Spleen (tissue), 11 donors: Measurements from ENCODE around the gene ANGPTL2. TPM values are rescaled to one million over a fixed set of nuclear protein-coding genes. Genes with fewer than 3 reads are reported as not detected.

Experiments
- DNase-seq: peaks from one replicate; pipeline ENCODE4 v3.0.0-alpha.2; 2020
- H3K27ac ChIP-seq, 8 donors: fragments of 200-600 bp; sonication (generic) in 7 of 8; 1 replicate in 4 of 8; 2 replicates in 4 of 8; pipeline versions ENCODE4 v1.5.0 to v1.8.0; 2016 to 2021; ENCODE audit warnings: inconsistent platforms in 4 of 8, mild to moderate bottlenecking in 4 of 8, moderate library complexity in 1 of 8
- H3K27me3 ChIP-seq, 7 donors: fragments of 200-600 bp; sonication (generic) in 6 of 7; replicated peaks in 1 of 7; 1 replicate in 4 of 7; 2 replicates in 3 of 7; pipeline versions ENCODE4 v1.5.0 to v1.8.0; 2016 to 2021; ENCODE audit warnings: inconsistent platforms in 3 of 7, mild to moderate bottlenecking in 1 of 7
- H3K36me3 ChIP-seq, 6 donors: fragments of 200-600 bp; sonication (generic) in 5 of 6; 1 replicate in 4 of 6; 2 replicates in 2 of 6; pipeline versions ENCODE4 v1.5.0 to v1.8.0; 2016 to 2021; ENCODE audit warnings: inconsistent platforms in 2 of 6
- H3K4me1 ChIP-seq, 6 donors: fragments of 200-600 bp; sonication (generic) in 5 of 6; 1 replicate in 3 of 6; 2 replicates in 3 of 6; pipeline versions ENCODE4 v1.5.0 to v1.8.0; 2016 to 2021; ENCODE audit warnings: inconsistent platforms in 3 of 6
- H3K4me3 ChIP-seq, 8 donors: fragments of 200-600 bp; sonication (generic) in 7 of 8; 1 replicate in 4 of 8; 2 replicates in 4 of 8; pipeline versions ENCODE4 v1.5.0 to v1.8.0; 2016 to 2021; ENCODE audit warnings: inconsistent platforms in 4 of 8, mild to moderate bottlenecking in 4 of 8, moderate library complexity in 2 of 8
- H3K9me3 ChIP-seq, 8 donors: fragments of 200-600 bp; sonication (generic) in 7 of 8; 1 replicate in 4 of 8; 2 replicates in 4 of 8; pipeline versions ENCODE4 v1.5.0 to v1.8.0; 2016 to 2021; ENCODE audit warnings: inconsistent platforms in 4 of 8
- CTCF ChIP-seq, 11 experiments: fragments of 200-600 bp in 7 of 11; fragments of 450-650 bp in 4 of 11; sonication (generic) in 4 of 11; IDR thresholded peaks in 8 of 11; conservative IDR thresholded peaks in 3 of 11; 1 replicate in 7 of 11; 2 replicates in 4 of 11; pipeline versions ENCODE4 v1.4.0 to v1.8.0; 2016 to 2021; ENCODE audit warnings: antibody characterized with exemption in 11 of 11, inconsistent platforms in 4 of 11, mild to moderate bottlenecking in 1 of 11
- POLR2A ChIP-seq, 3 donors: fragments of 450-650 bp; IDR thresholded peaks; one replicate each; pipeline ENCODE4 v1.5.1; 2017; ENCODE audit warnings: antibody characterized with exemption in 3 of 3, mild to moderate bottlenecking in 1 of 3
- POLR2AphosphoS5 ChIP-seq, 3 donors: sonication (generic); formaldehyde crosslinking; IDR thresholded peaks; one replicate each; pipeline ENCODE4 v1.5.1; 2017; ENCODE audit warnings: antibody characterized with exemption in 3 of 3
- WGBS, 5 donors: extraction: QIAGEN DNeasy Blood & Tissue Kit in 3 of 5; methylation state at CpG; one replicate each; pipeline versions ENCODE4 v1.1.5 to v1.1.7; 2013 to 2018; 5-methylcytosine and 5-hydroxymethylcytosine counted together
- intact Hi-C: fragments of 100-400 bp; cut with DNase I; formaldehyde crosslinking; loops from one replicate; pipeline ENCODE4 v1.15.0; 2023; ENCODE audit warnings: low total_unique reads
- polyA plus RNA-seq, 3 donors: library from polyadenylated mRNA; stranded (reverse); fragments of 200-250 nt; gene quantifications; one replicate each; pipeline ENCODE4 v1.2.1, GENCODE V29; 2013
- total RNA-seq, 7 donors: library from RNA; depleted of rRNA in 3 of 7; stranded (reverse); fragments of >200 nt in 3 of 7; fragmentation: NEBNext Ultra II Directional in 4 of 7; extraction: Animal tissue kit (Norgen Biotek cat#: 25700) in 4 of 7; gene quantifications; one replicate each; pipeline versions ENCODE4 v1.1.0 to v1.2.1, GENCODE V29; 2016 to 2021
- donor health status: healthy with polysubstance abuse.
- donor health status: DM: no; HTN: no; CAD: no; lungs with moderate emphysema.
- donor health status: DM: no; HTN: no; CAD: no.
- donor health status: Bipolar disorder and iron deficiency.
- donor health status: healthy.
- donor health status: DM: no; HTN: no; CAD: no.
- donor health status: DM: yes; HTN: yes; CAD: no.

ANGPTL2 gene
- total and polyA plus RNA-seq, 10 donors: 6.6 to 103 (median 48.1) TPM

- intact Hi-C loops: no loop called here
- H3K4me3 ChIP-seq: no peak overlapping the region
- TF ChIP-seq CTCF (IDR thresholded peaks at IDR 0.05 in 8 of 11, conservative IDR thresholded peaks at IDR 0.05 in 3 of 11) (no peak), POLR2A (IDR thresholded peaks at IDR 0.05) (no peak), POLR2AphosphoS5 (IDR thresholded peaks at IDR 0.05) (no peak)
- H3K4me1 ChIP-seq: peaks cover 11 to 57% (median 34%) of the 10 kb centered on the region in 6 donors
- 89 to 97% (median 95%) methylated on average over 4 to 7 of the region's 7 CpGs for WGBS, 5 donors
- peaks cover 0 to 9% (median 0%) of the 10 kb centered on the region in 6 donors for H3K36me3 ChIP-seq
- no peak for DNase-seq
- H3K9me3 ChIP-seq: no peaks in the 10 kb centered on the region
- H3K27me3 ChIP-seq: peaks cover 0 to 27% (median 10%) of the 10 kb centered on the region in 7 donors
- peak overlapping the region in 5 of 8 donors; percentile 87 to 93 (median 89) for H3K27ac ChIP-seq
Observed at GRCh38 chr9:127124111-127124531, 1.7 kb upstream of the ANGPTL2 start.

GRCh38 chr9:127123064-127123890, 842 bp upstream of the ANGPTL2 start:
- TF ChIP-seq CTCF (IDR thresholded peaks at IDR 0.05 in 8 of 11, conservative IDR thresholded peaks at IDR 0.05 in 3 of 11) (peak in 1 of 11 experiments; percentile 15), POLR2A (IDR thresholded peaks at IDR 0.05) (no peak), POLR2AphosphoS5 (IDR thresholded peaks at IDR 0.05) (no peak)
- intact Hi-C loops: no loop called here
- Histone ChIP-seq H3K4me1 (peaks cover 11 to 64% (median 42%) of the 10 kb centered on the region in 6 donors), H3K36me3 (peaks cover 0 to 14% (median 0%) of the 10 kb centered on the region in 6 donors), H3K27me3 (peaks cover 0 to 27% (median 10%) of the 10 kb centered on the region in 7 donors), H3K9me3 (no peaks in the 10 kb centered on the region), H3K27ac (peak overlapping the region; percentile 67 to 93 (median 88)), H3K4me3 (peak overlapping the region in 5 of 8 donors; percentile 39 to 72 (median 45))
- DNase-seq: no peak
- 36 to 66% (median 44%) methylated on average over 8 to 16 of the region's 16 CpGs for WGBS, 5 donors

- H3K4me3 ChIP-seq: peak overlapping the region; percentile 38 to 72 (median 46)
- TF ChIP-seq POLR2A (IDR thresholded peaks at IDR 0.05) (no peak), POLR2AphosphoS5 (IDR thresholded peaks at IDR 0.05) (no peak), CTCF (IDR thresholded peaks at IDR 0.05 in 8 of 11, conservative IDR thresholded peaks at IDR 0.05 in 3 of 11) (no peak)
- peaks cover 11 to 70% (median 53%) of the 10 kb centered on the region in 6 donors for H3K4me1 ChIP-seq
- peaks cover 0 to 14% (median 0%) of the 10 kb centered on the region in 6 donors for H3K36me3 ChIP-seq
- 45 to 65% (median 47%) methylated on average over 18 to 20 of the region's 20 CpGs for WGBS, 5 donors
- intact Hi-C loops: no loop called here
- H3K27ac ChIP-seq: peak overlapping the region; percentile 70 to 93 (median 88)
- H3K9me3 ChIP-seq: no peaks in the 10 kb centered on the region
- DNase-seq: no peak
- peaks cover 0 to 27% (median 10%) of the 10 kb centered on the region in 7 donors for H3K27me3 ChIP-seq
Observed at GRCh38 chr9:127121628-127122175, 733 bp downstream of the ANGPTL2 start.

- peak overlapping the region in 2 of 8 donors; percentile 64 to 72 for H3K4me3 ChIP-seq
- intact Hi-C loops: no loop called here
- H3K36me3 ChIP-seq: peaks cover 0 to 14% (median 0%) of the 10 kb centered on the region in 6 donors
- H3K4me1 ChIP-seq: peaks cover 11 to 76% (median 50%) of the 10 kb centered on the region in 6 donors
- H3K27me3 ChIP-seq: peaks cover 0 to 27% (median 10%) of the 10 kb centered on the region in 7 donors
- H3K9me3 ChIP-seq: no peaks in the 10 kb centered on the region
- WGBS, 5 donors: 67 to 83% (median 73%) methylated on average over 4 of the region's 4 CpGs
- H3K27ac ChIP-seq: no peak overlapping the region
- no peak for TF ChIP-seq CTCF (IDR thresholded peaks at IDR 0.05 in 8 of 11, conservative IDR thresholded peaks at IDR 0.05 in 3 of 11)
- TF ChIP-seq POLR2AphosphoS5 (IDR thresholded peaks at IDR 0.05): no peak
- no peak for TF ChIP-seq POLR2A (IDR thresholded peaks at IDR 0.05)
- no peak for DNase-seq
Observed at GRCh38 chr9:127119320-127119709, 3.1 kb downstream of the ANGPTL2 start.
